OCI-M2 (cell line): ENCODE measurements around the gene CHPF2.

Source experiments
- DNase-seq: peaks from one replicate; lab custom pipeline; 2025; ENCODE audit not compliant: unreplicated experiment; lab: John Stamatoyannopoulos, UW

Gene CHPF2, protein sequence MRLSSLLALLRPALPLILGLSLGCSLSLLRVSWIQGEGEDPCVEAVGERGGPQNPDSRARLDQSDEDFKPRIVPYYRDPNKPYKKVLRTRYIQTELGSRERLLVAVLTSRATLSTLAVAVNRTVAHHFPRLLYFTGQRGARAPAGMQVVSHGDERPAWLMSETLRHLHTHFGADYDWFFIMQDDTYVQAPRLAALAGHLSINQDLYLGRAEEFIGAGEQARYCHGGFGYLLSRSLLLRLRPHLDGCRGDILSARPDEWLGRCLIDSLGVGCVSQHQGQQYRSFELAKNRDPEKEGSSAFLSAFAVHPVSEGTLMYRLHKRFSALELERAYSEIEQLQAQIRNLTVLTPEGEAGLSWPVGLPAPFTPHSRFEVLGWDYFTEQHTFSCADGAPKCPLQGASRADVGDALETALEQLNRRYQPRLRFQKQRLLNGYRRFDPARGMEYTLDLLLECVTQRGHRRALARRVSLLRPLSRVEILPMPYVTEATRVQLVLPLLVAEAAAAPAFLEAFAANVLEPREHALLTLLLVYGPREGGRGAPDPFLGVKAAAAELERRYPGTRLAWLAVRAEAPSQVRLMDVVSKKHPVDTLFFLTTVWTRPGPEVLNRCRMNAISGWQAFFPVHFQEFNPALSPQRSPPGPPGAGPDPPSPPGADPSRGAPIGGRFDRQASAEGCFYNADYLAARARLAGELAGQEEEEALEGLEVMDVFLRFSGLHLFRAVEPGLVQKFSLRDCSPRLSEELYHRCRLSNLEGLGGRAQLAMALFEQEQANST

DNA sequence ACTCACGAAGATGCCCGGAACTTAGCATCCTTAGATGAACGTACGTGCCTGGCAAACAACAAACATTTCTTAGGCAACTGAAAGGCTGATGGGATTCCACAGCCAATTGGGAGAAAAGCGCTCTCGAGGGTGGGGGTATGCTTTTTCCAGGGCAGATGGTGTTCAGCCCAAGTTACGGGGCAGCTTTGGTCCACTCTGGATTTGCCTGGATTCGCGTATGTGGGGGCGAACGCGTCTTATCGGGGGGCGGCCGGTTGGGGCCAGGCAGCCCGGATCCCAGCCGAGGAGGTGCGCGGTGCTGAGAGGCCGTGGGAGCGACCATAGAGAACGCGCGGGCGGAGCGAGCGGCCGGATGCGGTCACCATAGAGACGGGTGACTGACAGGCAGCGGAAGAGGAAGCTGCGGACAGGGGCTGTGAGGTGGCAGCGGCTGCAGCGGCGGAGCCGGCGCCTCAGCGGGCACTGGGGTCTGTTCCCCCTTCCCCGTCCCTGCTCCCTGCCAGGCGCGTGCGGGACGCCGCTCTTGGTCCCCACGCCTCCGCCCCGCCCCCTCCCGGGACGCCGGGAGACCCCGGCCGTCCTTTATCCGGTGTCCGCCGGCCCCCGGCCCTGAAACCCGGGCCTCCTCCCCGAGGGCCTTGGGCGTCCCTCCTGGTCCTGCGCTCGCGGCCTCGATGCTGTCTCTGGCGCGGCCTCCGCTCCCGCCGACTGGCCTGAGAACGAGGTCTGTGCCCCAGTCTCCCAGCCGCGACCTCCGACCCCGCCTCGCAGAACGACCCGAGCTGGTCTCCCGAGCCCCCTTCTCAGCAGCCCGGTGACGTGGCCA, at the start of gene CHPF2:
Gene CHPF2 (plus strand): TSS at position 393 of the 826 bp plus-strand sequence. CDS start 1,529 bp downstream, outside the sequence.
- DNase-seq = peak; percentile 72

DNA sequence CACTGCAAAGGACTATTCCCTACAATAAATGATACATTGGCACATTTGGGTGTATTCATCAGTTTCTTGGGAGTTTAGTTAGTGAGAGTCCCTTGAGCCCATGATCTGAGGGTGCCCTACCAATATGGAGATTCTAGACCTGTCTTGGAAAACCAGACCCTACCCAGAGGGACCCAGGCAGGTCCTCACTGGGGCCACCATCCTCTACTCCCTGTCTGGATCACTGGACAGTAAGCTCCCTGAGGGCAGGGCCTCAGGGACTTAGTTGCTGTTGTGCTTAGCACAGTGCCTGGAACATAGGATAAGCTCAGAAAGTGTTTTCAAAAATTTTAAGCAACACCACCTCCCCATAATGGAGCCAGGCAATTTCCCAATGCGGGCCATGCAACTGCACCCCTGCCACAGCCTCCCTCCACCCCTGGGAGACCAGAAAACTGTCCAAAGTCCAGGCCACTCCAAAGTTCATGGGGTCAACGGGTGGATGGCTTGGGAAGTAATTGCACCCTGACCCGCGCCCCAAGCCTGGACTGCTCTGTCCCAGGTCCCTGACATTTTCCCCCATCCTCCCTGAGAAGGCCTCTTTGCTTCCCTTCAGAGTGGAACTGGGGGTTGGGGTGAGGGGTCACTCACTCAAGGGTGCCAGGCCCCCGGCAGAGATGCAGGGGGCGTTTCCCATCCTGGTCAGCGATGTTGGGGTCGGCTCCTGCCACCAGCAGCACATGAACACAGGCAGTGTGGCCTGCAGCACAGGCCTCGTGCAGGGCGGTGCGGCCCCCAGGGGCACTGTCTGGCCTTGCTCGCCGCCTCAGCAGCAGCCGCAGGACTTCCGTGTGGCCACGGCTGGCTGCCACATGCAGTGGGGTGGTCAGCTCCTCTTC, 46.3 kb upstream of the CHPF2 start:
- DNase-seq = no peak

DNA sequence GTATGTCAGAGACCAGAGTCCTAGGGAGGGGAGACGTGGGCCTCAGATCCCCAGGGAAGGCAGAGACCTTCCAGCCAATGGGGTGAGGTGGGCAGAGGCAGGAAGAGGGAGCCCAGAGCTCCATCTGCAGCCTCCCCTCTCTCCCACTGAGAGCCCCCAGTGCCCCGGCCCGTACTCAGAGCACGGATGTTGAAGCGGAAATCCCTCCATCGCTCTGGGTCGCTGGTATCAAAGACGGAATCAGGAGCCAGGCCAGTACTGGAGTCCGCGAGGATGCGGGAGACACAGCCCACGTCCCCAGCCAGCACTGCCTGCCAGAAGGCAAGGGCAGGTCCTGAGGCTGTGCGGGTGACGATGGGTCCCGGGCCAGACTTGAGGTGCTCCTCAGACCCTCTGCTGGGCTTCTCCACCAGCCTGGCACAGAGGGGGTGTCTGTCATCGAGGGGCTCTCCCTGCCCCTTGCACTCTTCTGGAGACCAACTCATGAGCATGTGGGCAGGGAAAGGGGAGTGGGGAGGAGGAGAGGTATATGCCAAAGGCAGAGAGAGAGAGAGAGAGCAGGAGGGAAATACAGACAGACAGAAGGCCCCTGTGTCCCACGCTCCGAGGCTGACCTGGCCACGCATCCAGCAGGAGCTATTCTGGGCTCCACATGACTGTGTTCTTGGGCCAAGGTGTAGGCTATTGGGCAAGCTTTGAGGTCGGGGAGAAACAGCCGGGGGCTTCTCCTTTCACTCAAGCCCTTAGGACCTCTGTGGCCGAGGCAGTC, 45.5 kb upstream of the CHPF2 start, which contains the start of gene ASB10:
Gene ASB10 (minus strand): TSS at position 611 of the 769 bp plus-strand sequence. CDS start 120 bp downstream, at position 491.
- DNase-seq = no peak

DNA sequence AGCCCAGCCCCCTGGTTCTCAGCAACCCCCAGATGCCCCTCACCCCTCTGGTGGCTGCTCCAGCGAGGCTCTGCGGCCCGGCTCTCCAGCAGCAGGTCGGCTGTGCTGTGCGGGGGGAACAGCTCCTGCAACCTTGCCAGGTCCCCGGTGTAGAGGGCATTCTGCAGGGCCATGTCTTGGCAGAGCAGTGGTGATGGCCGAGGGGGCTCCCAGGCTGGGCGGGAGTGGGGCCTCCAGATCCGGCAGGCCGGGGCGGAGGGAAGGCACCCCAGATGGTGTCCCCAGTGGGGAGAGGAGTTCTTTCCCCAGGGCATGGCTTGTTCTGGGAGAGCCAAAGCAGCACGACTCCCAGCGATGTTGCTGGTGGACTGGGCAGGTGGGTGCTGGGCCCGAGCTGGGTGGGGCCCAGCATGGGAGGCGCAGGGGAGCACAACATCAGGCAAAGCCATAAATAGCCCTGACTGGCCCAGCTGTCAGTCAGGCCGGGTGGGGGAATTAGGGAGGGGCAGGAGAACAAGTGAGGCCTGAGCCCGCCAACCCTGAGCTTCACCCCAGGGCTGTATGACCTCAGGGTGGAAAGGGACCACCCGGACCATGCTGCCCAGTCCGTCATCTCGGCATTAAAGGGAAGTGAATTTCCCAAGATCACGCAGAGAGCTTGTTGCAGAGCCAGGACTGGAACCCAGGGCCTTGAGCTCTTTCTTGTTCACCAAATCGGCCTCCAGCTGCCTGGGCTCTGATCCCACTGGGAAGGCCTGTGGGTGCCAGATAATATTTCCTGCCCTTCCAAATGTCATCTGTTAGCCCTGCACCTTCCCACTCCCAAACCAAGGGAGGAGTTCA, 44.7 kb upstream of the CHPF2 start:
- no peak for DNase-seq

DNA sequence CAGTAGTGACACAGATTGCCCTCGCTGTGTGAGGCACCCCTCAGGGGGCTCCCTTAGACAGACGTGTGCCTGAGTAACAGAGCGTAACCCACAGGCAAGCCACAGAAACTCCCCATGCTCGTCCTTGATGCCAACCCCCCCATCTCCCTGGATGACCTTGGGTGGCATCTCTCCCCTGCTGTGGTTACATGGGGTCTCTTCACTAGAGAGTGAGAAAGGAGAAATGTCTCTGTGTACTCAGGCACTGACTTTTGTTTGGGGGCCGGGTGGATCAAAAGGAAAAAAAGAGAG, 44.1 kb upstream of the CHPF2 start:
- DNase-seq = no peak

DNA sequence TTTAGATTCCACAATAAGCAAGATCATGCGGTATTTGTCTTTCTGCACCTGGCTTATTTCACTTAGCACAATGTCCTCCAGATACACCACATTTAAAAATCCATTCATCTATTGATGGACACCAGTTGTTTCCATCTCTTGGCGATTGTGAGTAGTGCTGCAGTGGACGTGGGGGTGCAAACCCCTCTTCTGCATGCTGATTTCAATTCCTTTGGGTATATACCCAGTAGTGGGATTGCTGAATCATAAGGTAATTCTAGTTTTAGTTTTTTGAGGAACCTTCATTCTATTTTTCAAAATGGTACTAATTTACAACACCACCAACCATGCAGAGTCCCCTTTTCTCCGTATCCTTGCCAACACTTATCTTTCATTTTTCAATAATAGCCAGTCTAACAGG, 43.2 kb upstream of the CHPF2 start:
- DNase-seq = no peak

DNA sequence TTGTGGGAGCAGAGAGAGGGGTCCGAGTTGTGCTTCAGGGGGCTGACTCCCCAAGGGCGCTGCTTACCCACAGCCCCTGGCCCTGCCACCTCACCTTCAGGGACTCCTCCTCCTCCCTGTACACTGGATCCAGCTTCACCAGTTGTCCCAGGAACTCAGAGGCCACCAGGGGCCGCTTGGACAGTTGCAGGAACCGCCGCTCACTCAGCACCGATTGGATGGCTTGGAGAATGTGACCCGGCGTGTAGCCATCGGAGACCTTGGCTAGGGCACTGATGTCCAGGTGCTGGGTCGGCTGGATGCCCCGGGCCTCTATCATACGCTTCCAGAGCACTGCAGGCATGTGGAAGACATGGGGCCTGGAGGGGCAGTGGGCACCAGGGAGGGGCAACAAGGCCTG, 40.7 kb upstream of the CHPF2 start:
- DNase-seq = no peak

DNA sequence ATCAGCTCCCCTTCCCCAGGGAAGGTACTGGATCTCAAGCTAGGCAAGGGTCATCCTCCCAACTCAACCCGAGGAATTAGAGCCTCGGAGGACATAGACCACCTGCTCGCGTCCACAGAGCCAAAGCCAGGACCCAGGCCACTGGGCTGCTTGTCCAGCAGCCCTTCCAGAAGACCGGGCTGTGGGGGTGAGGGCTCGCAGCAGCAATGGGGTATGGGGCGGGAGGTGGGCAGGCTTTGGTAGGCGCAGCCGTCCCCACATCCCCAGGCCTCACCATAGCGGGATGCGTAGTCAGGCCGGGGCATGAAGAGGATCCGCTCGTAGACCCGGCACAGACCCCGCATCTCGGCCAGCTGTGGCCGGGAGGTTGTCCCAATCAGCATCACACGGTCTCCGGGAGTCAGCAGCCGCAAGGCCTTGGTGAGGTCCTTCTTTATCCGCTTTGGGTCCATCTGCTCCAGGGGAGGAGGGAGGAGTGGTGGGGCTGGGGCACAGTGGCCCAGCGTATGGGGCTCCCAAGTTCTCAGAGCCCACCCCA, 40.2 kb upstream of the CHPF2 start:
- no peak for DNase-seq

DNA sequence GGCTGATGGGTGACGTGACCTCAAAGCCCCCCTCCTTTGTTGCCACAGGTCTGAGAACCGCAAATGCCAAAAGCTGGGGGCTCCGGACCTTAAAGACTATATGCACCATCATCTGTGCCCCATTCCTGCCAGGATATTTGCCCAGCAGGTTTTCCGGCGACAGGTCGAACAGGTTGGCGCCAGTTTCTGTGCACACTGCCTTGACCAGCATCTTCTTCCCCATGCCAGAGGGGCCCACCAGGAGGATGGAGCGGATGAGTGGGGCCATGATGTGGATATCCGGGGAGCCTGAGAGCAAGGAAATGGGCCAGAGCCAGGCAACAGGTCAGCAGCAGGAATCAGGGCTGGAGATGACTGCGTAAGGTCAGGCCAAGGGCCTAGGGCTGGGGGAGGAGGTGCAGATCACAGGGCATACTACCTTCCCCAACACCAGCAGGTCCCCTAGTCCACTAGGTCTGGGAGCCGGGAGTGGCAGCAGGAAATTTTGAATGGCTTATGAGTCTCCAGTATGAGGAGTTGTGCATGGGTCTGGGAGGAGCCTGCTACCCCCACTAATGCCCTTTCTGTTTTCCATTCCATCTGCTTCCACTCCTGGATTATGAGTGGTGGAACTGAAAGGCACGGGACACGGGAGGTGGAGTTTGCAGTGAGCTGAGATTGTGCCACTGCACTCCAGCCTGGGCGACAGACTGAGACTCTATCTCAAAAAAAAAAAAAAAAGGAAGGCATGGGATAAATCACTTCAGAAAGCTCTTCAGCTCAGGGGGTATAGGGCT, 38.9 kb upstream of the CHPF2 start:
- DNase-seq = no peak

DNA sequence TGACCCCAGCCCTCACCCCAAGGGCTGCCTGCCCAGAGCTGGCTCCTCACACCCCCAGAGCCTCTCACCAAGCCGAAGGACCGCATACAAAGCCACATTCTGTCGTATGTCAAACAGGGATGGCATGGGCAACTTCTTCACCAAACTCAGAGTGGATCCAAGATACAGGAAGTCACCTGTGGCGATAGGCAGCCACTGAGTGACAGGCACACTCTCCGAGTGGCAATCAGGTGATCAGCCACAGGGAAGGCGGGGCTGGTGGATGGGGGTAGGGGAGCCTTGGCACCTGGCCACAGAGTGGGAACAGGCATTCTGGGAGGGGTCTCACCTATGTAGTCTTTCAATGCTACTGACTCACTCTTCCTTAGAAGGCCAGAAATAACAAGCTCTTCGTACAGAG, 38.1 kb upstream of the CHPF2 start:
- no peak for DNase-seq

DNA sequence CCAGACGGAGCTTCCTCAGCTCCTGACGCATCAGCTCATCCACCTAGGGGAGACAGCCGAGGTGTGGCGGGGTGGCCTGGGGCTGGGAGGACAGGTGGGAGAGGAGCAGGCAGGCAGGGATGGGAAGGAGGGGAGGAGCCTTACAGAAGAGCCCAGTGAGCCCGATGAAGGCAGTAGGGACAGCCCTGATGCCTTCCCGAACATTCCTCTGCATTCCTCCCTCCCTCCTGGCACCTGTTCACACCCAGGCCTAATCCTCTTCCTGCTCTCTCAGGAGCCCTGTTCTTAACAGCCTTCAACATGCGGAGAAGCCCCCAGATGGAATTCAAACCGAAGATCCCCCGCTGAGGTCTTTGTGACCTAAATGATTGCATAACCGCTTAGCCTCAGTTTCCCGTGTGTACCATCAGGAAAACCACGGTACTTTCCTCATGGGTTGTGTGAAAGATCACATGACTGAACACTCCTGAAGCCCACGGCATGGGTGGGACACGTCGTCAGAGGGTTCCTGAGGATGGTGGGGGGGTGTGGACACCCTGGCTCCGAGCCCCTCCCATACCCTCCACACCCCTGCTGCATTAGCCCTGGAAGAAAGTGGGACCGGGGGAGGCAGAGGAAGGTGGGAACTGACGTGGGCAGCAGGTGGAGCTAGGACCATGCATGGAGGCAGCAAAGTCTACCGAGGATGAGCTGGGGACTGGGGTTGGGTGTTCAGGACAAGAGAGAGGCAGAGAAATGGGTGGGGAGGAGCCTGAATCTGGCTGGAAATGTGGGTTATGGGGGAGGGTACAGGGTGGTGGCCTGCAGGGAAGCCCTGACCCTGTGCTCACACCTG, 36.5 kb upstream of the CHPF2 start:
- DNase-seq = no peak

DNA sequence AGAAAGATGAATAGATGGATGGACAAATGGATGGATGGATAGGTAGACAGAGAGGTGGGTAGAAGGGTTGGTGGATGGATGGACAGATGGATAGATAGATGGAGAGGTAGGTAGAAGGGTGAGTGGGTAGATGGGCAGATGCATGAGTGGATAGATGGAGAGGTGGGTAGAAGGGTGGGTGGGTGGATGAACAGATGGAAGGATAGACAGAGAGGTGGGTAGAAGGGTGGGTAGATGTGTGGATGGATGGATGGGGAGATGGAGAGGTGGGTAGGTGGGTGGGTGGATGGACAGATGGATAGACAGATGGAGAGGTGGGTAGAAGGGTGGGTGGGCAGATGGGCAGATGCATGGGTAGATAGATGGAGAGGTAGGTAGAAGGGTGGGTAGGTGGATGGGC, 34.4 kb upstream of the CHPF2 start:
- no peak for DNase-seq

DNA sequence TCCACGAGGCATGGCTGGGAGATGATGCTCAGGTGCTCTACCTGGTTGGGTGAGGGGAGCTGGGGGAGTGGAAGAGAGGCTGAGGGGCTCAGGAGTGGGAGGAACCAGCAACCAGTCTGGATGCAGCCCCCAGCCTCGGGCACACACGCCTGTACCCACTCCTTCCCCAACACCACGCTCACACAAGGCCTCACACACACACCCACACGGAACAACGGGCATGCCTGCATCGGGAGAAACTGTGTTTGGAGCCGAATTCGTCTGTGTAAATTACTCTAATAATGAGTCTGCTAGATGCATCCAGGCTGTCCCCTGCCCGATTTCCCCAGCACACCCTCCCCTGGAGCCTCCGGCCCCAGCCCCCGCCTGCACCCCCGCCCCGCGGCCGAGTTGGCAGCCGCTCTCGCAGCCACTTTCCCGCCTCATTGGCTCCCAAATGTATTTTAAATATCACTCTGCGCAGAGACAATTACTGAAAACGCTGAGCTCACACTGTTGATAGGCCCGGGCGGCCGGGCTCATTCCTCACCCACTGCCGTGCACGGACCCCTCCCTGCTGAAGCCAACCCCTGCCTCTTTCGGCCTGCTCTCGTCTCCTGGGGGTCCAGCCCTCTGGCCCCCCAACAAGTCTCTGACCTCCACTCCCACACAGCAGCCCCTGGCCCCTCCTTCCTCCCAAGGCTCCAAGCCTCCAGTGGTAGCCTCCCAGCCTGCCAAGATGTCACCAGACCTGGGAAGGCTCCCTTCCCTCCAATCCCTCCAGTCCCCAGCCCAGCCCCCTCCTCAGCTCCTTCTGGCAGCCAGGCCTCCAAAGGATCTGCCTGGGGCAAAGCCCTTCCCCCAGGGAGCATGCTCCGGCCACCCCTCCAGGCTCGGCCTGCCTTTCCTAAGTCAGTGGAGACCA, 33.1 kb upstream of the CHPF2 start:
- DNase-seq = no peak

DNA sequence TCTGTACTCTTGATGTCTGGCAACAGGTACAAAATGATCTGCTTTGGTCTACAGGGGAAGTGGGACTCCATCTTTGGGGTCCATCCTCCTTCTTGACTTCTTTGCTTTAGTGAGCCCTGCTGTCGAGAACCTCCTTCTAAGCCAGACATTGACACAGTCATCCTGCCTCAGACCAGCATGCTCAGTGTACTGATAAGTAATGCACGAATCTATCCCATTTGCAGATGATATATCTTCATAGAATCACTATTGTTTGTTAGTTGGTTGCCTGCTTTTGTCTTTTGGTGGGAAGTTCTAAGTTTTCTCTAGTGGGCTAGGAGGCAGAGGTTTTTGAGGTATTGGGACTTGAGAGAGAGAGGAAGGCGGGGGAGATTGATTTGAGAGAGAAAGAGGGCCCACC, 30.9 kb upstream of the CHPF2 start:
- DNase-seq = no peak

DNA sequence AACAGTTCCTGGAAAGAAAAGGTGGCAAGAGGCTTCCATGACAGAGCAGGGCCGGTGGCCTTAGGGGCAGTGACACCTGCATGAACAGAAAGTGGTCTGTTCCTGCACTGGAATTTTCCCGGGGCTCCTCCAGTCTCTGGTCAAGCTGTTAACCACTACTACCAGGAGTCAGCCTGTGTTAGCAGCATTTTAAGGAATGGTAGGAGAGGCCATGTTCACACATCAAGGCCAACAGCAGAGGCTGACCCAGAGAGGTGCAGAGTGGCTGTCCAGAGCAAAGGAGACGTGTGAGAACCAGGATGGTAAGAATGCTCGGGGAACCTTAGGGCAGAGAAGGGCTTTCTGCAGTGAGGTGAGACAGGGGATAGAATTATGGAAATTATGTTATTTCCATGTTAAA, 30.5 kb upstream of the CHPF2 start:
- no peak for DNase-seq

DNA sequence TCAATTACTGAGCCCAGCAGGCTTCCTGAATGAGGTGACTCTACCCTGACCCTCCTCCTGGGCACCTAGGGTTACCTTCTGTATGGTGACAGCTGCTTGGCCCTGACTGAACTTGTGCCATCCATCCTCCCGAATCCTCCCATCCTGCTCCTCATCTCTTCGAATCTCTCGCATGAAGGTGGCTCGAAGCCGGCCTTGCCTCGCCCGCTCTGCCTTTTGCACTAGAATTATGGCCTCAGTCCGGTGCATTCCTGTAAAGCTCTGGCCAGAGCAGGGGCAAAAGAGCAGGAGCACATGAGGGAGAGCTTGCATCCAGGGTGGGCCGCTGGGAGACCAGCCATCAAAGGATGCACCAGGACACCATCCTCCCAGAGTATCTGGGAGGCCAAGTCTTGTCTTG, 29.4 kb upstream of the CHPF2 start:
- DNase-seq = no peak
